Measurements from ENCODE around the gene GRM7.
"Not testable (repeated sequence)": the region's sequence is repeated elsewhere in the genome, so short reads cannot be mapped to it uniquely, and the experiment has no call there.

GRM7 gene

DNA sequence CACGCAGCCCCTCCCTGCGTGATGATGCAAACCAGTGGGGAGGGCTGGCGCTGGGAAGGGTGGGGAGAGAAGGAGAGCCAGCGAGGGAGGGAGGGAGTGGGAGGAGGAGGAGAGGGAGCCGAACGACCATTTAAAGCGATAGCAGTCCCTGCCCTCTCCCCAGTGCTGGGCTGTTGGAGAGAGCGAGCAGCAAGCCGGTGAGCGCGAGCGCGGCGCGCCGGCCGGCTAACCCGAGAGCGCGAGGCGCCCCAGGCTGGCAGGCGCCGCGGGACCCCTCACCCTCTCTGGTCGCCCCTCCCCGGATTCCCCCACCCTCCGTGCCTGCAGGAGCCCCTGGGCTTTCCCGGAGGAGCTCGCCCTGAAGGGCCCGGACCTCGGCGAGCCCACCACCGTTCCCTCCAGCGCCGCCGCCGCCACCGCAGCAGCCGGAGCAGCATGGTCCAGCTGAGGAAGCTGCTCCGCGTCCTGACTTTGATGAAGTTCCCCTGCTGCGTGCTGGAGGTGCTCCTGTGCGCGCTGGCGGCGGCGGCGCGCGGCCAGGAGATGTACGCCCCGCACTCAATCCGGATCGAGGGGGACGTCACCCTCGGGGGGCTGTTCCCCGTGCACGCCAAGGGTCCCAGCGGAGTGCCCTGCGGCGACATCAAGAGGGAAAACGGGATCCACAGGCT lies at the start of gene GRM7:
Gene GRM7, plus strand, starts transcription at position 162 of the 671 bp plus-strand sequence.
- DNase-seq (ENCODE audit: low spot score): peak; percentile 31

DNA sequence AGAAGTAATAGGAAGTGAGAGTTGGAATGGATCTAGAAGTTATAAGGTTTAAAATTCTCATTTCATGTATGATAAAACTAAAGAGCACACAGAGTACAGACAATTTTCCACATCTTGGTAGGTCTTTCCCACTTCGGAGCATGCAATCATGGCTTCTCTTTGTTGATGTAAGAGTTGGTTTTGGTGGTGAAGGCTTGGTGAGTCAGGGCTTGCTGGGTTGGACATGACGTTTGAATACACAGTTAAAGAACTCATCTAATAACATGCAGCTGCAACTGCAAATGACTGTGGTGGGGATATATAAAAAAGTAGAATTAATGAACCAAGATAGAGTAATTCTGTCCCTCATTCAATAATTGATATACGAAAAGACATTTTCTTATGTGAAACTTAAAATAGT lies 39.5 kb upstream of the GRM7 start:
- DNase-seq (ENCODE audit: low spot score): no peak

DNA sequence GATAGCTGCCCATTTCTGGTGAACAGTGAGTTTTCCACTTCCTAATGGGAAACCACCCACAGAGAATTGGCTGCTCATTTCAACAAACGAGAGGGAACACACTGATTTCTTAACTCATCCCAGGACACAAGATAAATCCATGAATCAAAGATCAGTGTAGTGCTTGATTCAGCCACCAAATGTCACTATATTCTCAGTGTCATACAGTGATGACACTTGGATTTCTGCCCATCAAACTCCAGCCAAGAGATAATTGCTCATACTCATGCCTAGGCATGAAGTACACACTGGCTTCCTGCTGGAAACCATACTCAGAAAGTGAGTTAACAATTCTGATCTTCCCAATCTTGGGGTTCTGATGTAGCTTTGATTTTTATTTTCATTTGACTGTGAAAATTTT lies 35.4 kb upstream of the GRM7 start:
- DNase-seq (ENCODE audit: low spot score): no peak

DNA sequence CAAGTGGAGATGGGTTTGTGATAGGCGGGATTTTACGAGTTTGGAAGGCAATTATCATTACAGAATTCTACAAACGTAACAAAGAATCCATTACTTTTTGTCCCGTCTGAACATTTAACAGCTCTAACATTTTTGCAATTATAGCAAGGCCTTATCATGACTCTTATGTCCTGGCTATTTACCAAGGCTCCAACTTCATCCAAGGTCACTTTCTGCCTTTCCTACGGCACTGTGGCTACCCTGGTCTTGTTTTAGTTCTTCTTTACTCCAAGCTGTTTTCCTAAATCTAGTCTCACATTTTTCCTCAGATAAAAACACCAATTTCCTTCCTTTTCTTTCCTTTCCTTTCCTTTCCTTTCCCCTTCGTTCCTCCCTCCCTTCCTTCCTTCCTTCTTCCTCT lies 33.5 kb upstream of the GRM7 start:
- no peak for DNase-seq (ENCODE audit: low spot score)

DNA sequence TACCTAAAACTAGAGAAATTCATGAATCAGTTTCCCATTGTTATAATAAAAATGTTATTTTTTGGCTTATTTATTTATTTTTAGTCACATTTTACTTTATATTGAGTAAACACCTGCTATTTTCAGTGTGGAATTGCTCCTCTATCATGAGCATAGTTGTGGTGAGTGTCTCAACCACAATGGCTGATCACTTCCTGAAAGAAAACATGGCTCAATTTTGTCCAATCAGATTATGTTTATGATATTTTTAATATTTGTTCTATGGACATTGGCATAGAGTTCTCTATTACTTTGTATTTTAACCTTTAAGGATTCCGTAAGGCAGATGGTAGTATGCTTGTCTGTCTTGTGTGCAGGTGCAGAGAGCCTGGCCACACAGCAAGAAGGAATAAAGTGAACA lies 16.2 kb upstream of the GRM7 start:
- no peak for DNase-seq (ENCODE audit: low spot score)

DNA sequence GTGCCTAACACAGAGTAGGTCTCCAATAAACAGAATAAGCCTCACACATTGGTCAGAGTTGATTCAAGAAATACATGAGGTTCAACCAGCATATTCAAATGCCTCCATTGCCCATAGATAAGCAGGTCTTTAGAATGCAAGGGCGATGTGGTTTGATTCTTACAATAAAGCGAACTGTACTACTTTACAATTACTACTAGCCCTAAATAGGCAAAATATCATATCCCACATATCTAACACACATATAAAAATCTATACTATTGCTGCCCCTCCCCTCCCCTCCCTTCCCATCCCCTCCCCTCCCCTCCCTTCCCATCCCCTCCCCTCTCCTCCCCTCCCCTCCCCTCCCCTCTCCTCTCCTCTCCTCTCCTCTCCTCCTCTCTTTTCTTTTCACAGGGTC lies 6.7 kb upstream of the GRM7 start:
- DNase-seq (ENCODE audit: low spot score): no peak

DNA sequence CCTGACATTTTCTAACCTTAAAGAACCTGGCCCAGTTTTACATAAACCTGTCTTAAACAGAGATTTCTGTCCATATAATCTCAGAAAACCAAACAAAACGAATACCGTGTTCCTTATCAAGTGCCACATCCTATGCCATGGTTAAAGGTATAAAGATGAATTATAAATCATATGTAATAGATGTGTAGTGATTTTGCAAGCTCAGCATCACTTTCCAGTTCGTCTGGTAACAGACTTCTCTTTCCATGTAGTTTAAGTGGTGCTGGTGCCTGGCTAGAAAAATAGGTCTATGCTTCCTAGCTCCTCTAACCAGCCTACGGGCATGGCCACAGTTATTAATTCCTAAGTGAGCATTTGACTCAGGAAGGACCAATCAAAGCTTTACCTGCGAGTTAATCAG lies 3.4 kb upstream of the GRM7 start:
- DNase-seq (ENCODE audit: low spot score): no peak

DNA sequence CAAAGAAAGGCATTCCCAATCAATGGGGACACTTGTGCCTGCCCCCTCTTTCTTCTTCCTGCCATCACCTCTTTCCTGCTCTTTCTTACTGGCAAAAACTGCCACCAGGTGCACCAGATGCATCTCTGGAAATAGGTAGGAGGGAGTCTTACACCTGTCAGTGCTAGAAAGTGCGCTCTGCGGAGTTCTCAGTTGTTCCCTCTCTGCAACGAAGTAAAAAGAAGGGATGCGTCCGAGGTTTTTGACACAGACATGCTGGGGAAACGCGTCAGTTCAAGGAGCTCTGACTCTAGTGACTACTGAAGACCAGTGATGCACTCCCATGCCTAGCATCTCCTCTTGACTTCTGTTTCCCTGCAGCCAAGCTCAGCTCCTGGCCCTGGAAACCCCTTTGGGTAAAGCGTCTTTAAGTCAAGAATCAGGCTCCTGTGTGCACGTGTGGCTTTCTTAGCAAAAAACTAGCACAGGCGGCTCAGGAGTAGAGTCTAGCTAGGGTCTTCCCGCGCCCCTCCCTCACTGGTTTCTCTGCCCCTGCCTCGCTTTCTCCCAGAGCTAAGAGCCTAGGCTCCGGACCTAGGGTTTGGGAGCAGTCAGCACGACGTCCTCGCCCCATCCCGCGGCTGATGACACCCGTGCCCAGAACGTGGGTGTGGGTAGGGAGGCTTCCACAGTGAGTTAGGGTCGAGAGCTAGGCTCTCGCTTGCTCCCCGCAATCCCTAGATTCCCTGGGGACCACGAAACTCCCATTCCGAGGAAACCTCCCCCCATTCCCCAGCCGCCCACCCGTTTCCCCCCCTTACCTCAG lies 564 bp upstream of the GRM7 start:
- no peak for DNase-seq (ENCODE audit: low spot score)

DNA sequence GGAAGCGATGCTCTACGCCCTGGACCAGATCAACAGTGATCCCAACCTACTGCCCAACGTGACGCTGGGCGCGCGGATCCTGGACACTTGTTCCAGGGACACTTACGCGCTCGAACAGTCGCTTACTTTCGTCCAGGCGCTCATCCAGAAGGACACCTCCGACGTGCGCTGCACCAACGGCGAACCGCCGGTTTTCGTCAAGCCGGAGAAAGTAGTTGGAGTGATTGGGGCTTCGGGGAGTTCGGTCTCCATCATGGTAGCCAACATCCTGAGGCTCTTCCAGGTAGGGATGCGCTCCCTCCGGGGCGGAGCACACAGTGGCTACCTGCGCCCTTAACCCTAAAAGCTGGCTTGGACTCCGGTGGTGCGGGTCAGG lies 698 bp downstream of the GRM7 start:
- DNase-seq (ENCODE audit: low spot score): no peak

DNA sequence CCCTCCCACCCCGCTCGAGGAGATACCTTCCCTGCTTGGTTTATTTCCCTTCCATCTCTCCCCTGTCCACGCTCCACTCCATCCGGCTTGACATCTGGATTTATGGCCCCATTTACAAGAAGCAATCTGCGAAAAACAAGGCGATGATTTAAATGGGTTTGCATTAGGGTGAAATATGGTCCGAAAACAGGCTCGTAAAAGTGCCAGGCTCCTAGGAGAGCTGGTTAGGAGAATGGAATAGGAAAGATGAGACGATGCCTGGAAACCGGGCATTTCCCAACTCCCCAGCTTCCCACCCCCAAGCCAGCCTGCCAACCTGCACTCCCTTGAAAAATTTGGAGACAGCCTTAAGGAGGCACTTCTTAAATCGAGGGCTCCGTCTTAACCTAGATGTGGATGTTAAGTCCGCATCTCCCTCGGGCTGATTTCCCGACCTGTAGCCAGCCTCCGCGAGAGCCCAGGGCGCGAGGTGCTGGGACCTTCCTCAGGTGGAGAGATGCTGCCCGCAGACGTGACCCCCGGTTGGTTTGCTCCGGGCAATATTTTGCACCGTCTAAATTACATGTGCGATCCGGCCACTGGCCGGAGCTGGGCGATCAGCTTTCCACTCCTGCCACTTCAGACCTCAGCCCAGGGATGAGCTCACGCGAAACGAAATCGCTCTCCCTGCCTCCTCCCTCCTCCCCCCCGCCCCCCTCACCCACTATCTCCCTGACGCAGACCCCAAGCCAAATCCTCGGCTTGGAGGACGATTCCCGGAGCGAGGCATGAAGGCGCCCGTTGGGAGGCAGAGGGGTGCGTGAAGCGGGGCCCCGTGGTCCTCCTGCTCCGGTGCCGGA lies 1.3 kb downstream of the GRM7 start:
- DNase-seq (ENCODE audit: low spot score): no peak

DNA sequence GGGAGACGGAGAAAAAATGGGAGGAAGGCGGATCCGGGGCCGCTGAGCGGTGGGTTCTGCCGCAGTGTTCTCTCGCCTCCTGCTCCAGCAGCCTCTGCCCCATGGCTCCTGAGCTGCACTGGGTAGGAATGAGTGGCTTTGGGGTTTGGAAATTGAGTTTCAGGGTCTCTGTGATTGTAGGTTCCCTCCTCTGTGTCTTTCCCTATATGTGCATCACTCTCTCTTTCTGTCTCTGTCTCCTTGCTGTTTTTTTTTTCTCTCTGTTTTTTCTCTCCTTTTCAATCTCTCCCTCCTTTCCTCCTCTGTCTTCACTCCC lies 1.9 kb downstream of the GRM7 start:
- DNase-seq (ENCODE audit: low spot score): no peak

DNA sequence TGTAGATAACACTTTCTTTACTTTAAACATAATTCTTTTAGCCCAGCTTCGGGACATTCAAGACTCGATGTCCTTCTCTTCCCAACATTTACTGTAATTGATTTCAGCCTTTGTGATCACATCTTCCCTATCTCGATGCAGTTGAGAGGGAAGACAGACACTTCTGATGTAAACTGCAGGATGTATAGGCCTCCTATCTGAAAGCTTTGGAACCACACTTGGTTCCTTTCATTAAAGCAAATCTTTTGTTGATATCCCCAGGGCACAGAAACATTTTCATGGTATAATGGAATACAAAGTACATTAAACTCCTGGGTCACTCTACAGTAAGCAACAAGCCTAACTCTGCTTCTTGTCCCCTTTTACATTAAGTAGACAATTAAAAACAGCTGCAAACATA lies 6.4 kb downstream of the GRM7 start:
- DNase-seq (ENCODE audit: low spot score): no peak

DNA sequence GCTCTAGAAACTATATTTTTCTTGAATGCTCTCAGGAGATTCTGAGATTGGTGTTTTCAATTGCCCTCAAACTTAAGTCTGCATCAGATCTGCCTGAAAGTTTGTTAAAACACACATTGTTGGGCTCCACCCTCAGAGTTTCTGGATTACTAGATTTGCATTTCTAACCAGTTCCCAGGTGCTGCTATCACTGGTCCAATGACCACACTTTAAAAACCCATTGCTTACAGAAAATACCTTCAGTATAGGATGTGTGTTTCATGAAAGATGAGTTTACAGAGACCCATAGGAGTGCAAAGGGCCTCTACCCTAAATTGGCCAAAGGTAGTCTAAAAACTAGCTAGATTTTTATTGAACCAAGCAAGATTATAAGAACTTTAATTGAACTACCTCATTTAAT lies 17.8 kb downstream of the GRM7 start:
- no peak for DNase-seq (ENCODE audit: low spot score)

DNA sequence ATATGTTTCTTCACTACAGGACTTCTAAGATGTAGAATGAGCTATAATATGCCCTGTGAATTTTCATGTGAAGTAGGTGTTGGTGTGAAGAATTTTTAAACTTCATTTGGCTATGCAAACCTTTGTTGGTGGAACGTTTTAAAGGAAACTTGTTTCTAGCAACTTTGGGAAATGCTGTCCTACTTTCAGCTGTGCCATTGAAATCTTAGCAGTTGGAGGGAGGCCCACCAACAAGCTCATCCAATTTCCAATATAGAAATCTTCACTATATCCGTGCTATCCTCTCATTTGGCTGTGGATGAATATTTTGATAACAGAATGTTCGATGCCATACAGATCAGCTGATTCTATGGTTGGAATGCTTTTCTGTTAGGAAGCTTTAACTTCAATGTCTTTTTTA lies 51.3 kb downstream of the GRM7 start:
- DNase-seq (ENCODE audit: low spot score): no peak

DNA sequence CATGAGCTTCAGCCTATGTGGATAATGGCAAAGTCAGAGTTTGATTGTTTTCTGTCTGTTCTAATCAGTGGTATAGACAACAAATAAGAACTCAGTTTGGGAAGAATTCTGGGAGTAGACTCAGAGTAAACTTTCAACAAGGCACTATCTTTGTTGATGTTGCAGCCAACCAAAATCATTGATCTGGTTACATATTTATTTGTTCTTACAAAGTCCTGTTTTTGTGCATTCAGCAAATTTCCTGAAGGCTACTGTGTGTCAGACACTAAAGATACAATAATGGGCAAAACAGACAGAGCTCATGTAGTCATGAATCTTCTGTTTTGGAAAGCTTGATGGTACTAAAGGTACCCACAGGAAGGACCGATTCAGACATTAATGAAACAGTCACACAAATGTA lies 55.0 kb downstream of the GRM7 start:
- no peak for DNase-seq (ENCODE audit: low spot score)

DNA sequence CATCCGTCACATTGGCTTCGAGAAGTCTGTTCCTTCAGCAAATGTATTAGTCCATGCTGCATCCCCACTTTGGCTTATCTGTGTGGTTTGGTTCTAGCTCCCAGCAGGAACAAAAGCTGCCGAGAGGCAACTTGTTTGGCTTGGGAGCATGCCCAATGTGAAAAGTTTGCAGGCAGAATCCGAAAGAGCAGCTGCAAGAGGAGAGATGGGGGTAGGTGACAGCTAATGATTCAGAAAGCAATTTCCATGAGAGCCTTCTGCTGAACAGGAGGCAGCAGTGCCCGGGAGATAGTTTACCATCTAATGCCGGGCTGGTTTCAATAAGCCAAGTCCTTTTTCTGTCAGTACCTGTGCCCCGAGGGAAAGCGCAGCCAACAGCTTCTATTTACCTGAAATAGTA lies 60.2 kb downstream of the GRM7 start:
- DNase-seq (ENCODE audit: low spot score): no peak

DNA sequence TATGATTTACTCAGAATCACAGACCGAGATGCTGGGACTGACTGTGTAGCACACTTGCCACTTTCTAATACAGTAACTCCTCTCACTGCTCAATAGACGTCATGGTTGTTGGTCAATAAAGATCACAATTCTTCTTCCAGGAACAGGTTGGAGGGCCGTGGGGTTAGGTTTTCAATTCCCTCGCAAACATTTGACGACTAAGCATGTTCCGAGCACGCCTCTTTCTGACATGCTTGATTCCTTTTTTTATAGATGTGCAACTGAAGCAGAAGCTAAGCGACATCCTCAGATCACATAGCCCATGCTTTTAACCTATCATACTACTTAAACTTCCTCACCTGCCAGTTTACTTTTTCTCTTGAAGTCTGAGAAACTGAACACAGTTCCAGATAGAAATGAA lies 61.0 kb downstream of the GRM7 start:
- DNase-seq (ENCODE audit: low spot score): no peak

DNA sequence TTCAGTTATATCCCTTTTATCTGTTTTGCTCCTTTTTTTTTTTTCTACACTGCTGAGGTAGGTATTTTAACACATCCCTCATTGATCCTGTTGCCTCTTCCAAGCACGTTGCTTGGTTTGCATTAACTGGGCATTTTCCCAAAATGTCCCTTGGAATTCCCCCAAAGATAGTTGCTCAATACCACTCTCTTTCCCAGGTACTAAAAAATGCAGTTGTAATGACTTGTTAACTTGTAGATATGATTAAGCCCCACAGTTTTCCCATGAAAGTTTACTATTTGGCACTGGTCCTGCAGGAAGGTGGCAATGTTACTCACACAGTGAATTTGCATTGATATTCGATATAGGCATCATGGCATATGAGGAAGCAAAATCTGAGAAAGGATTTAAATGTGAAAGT lies 67.1 kb downstream of the GRM7 start:
- no peak for DNase-seq (ENCODE audit: low spot score)

DNA sequence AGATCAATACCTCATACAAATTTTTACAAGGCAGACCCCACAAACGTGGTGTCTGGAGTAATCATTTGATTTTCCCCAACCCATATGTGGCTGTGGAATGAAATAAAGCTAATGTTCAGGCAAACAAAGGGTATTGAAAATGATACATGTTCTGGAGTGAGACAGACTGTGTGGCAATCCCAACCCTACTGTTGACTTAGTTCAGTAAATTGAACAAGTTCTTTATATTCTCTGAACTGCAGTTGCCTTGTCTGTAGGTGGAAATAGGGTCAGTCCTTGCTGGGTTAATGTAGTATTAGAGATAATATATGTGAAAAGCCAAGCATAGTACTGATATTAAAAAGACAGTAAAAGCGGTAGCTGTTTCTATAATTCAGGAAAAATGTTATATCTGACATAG lies 69.0 kb downstream of the GRM7 start:
- no peak for DNase-seq (ENCODE audit: low spot score)

DNA sequence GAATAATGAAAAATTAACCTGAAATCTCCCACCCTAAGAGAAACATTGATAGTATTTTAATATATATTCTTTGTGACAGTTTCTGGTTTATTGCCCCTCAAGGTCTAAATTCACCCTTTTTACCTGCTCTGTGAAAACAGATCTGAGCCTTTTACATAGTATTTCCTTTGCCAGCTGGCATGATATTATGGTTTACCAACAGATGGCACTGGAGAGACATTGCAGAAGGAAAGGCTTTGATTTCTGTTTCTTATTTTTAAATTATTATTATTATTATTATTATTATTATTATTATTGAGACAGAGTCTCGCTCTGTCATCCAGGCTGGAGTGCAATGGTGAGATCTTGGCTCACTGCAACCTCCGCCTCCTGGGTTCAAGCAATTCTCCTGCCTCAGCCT lies 74.5 kb downstream of the GRM7 start:
- DNase-seq (ENCODE audit: low spot score): not testable (repeated sequence)

DNA sequence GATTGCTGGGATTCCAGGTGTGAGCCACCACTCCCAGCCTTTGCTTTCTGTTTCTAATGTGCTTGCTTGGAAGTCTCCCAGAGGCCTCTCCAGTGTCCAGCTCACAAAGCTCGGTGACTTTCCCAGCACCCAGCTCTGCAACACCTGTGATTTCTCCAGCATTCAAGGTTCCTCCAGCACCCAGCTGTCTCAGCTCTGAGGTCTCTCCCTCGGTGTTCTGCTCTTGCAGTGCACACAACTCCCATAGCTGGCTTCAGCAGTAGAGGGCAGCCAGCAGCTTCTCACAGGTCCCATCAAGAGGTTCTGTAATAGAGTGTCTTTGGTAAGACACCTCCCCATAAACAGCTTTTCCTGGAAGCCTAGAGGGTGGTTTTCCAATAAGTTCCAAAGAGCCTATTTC lies 75.1 kb downstream of the GRM7 start:
- no peak for DNase-seq (ENCODE audit: low spot score)

DNA sequence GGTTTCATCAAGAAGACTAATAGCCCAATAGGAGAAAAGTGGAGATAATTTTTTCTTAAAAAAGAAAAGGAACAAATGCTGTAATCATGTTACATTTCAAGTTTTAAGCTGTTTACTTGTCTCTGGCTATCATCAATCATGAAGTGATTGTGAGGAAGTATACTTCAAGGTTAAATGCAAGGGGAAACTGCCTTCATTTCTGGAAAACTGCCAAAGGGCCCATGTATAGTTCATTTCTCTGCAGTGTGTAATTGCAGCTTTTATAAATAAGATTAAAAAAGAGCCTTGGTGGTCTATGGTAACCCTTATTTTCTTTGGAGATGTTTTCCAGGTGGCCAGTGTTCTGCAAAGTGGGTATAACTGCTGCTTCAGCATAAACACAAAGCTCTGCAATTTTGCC lies 101.9 kb downstream of the GRM7 start:
- no peak for DNase-seq (ENCODE audit: low spot score)

DNA sequence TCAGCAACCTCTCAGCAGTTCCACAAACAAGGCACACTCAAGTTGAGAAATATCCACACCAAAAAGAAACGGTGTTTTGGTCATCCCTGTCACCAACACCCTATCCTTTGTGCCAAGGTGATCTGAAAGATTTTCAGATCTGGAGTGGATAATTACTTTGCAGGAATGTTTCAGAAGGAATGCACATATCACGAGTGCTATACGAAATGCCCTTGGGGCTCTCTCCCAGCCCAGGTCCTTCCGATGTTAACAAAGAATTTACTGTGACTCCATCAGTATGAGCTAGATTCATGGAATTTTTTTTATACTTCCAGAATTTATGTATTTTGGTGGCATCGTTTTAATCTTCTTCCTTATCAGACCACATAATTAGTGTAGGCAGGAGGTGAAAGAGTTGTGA lies 105.0 kb downstream of the GRM7 start:
- DNase-seq (ENCODE audit: low spot score): no peak
